ENCODE results near the gene SGPL1.
"Not testable (repeated sequence)": the region's sequence is repeated elsewhere in the genome, so short reads cannot be mapped to it uniquely, and the experiment has no call there.

SGPL1 gene, protein sequence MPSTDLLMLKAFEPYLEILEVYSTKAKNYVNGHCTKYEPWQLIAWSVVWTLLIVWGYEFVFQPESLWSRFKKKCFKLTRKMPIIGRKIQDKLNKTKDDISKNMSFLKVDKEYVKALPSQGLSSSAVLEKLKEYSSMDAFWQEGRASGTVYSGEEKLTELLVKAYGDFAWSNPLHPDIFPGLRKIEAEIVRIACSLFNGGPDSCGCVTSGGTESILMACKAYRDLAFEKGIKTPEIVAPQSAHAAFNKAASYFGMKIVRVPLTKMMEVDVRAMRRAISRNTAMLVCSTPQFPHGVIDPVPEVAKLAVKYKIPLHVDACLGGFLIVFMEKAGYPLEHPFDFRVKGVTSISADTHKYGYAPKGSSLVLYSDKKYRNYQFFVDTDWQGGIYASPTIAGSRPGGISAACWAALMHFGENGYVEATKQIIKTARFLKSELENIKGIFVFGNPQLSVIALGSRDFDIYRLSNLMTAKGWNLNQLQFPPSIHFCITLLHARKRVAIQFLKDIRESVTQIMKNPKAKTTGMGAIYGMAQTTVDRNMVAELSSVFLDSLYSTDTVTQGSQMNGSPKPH

DNA sequence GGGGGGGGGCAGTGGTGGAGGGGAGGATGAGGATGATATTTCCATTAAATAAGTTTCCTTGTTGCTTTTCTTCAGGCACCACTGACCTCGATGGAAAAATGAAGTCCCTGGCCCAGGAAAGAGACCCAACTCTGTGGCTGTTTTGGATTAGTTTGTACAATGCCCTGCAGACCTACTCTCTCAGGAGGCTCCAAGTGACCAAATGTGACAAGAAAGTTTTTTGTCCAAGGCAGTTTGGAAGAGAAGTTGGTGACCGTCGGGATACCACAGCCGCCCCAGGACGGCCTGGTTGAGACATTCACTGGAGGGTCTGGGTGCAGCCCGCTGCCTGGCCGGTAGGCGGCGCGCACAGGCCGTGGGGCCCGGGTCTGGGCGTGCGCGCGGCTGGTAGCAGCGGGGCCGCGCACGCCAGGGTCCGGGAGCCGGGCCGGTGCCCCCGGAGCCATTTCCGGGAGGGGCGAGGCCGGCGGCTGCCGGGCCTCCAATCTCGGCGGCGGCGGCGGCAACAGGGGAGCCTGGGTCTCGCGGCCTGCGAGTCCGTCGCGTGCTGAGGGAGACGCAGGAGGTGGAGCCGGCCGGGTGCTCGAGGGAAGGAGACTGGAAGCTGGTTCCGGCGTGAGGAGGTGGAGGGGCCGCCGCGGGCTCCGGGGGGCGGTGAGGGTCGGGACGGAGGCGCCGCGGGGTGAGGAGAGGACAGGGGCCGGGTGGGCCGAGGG, at the start of gene SGPL1:
Gene SGPL1 (plus strand): TSS at position 445 of the 716 bp plus-strand sequence. CDS start 906 bp downstream, outside the sequence.
- DNase-seq, result peak; percentile 87

DNA sequence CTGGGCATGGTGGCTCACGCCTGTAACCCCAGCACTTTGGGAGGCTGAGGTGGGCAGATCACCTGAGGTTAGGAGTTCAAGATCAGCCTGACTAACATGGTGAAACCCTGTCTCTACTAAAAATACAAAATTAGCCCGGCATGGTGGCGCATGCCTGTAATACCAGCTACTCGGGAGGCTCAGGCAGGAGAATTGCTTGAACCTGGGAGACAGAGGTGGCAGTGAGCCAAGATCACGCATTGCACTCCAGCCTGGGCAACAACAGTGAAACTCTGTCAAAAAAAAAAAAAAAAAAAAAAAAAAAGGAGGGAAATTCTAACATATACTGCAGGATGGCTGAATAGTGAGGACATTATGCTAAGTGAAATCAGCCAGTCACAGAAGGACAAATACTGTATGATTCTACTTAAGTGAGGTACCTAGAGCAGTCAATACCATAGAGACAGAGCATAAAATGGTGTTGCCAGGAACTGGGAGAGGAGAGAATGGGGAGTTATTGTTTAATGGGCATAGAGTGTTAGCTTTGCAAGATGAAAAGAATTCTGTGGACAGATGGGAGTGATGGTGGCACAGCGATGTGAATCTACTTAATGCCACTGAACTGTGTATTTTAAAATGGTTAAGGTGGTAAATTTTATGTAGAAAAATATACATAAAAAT, 47.6 kb upstream of the SGPL1 start:
- not testable (repeated sequence) for DNase-seq

DNA sequence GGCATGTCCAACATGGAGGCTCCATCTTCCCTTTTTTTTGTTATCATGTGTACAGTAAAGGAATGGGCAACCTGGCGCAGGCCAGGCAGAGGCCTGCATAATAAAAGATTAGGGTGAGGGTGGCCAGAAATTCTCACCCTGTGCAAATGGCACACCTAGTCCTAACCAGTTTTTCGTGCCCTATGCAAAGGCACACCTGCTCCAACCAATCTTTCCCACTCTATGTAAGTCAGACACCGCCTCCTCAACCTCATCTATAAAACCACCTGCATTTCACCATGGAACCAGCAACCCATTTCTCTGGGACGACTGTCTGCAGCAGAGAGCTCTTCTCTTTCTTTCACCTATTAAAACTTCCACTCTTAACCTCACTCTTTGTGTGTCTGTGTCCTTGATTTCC, 46.6 kb upstream of the SGPL1 start:
- no peak for DNase-seq

DNA sequence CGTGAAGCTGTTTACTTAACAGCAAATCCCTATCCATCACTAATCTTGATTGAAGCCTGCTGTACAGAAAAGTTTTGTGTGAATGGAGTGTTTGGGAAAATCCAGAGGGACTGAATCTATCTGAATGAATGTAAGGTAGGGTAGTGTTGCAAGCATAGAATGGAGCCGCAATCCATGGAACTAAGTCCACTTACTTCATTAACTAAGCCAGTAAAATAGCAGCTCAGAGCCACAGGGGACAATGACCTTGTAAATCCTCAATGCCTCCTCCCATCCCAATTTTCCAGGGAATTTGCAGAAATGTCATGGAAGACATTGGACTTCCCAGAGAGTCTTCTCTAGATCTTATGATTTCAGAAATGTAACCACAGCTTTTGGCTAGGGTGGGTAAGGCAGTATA, 45.7 kb upstream of the SGPL1 start:
- DNase-seq, result no peak

DNA sequence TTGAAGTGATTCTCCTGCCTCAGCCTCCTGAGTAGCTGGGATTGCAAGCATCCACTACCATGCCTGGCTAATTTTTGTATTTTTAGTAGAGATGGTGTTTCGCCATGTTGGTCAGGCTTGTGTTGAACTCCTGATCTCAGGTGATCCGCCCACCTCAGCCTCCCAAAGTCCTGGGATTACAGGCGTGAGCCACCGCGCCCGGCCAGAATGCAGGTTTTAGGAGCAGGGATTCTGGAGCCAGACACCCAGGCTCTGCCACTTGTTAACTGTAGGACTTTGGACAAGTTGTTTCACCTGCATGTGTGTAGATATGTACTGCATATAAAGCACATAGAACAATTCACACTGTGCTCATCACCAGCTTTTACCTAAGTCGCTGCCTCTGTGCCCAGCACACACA, 45.2 kb upstream of the SGPL1 start:
- not testable (repeated sequence) for DNase-seq

DNA sequence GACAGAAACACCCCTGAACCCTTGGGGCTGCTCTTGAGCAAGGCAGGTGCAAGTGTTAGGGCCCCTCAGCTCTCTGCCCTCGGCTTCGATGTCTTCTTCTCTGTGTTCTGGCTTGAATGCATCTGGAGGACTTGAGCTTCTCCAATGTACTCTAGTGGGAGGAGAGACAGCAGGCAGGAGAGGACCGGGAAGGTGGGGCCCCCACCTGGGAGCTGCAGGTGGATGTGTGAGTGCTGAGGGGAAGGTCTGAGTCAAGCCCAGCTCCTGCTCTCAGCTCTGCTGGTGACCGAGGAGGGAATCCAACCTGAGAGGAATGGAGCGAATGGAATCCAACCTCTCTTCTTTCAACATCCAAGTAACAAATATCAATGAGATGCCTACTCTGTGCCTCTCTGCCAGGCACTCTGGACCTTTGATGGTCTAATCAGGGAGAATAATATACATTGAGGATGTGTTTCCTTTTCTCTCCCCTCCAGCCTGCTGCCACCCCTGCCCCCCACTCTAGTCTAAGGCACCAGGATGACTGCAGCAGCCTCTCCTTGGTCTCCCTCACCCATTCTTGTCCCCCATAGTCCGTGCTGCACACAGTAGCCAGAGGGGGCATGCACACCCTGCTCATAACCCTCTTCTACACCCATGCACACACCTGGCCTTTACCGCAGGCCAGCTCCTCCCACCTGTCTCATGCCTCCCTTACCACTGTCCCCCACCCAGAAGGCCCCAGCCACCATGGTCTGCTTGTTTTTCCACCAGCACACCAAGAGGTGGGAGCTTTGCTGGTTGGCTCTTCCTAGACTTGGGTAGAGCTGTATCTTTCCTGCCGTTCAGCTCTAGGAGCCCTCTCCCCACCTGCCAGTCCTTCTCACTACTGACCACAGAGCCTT, 44.2 kb upstream of the SGPL1 start:
- DNase-seq, result no peak

DNA sequence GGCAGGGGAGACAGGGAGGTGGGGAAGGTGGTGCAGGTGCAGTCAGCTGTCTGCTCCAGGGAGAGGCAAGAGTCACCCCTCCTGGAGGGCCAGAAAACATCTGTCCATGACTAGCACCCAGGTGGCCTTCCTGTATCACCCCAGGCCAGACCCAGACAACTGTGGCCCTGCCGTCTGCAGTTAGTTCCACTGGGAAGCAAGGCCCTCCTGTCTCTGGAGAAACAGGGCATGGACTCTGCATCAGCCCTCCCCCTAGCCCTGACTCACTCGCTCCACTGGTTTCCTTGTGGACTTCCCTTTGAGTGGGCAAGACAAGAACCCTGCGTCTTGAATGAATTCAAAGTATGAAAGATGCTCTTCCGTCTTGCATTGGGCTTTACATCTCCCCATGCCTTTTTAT, 43.1 kb upstream of the SGPL1 start:
- DNase-seq, result no peak

DNA sequence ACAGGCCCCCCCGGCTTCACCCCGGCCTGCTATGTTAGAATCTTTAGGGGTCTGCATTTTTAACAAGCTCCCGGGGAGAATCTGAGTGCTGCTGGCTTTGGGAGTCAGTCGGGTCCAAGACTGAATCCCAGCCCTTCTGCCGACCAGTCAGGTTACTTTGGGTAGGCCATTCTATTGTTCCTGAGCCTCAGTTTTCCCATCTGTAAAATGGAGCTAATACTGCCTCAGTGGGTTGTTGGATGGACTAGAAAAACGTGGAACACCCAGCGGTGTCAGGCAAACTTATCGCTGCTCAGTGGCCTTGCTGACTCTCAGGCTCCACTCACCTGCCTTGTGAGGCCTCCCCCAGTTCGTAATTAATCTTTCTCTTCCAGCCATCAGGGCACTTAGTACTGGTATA, 42.3 kb upstream of the SGPL1 start:
- DNase-seq, result no peak

DNA sequence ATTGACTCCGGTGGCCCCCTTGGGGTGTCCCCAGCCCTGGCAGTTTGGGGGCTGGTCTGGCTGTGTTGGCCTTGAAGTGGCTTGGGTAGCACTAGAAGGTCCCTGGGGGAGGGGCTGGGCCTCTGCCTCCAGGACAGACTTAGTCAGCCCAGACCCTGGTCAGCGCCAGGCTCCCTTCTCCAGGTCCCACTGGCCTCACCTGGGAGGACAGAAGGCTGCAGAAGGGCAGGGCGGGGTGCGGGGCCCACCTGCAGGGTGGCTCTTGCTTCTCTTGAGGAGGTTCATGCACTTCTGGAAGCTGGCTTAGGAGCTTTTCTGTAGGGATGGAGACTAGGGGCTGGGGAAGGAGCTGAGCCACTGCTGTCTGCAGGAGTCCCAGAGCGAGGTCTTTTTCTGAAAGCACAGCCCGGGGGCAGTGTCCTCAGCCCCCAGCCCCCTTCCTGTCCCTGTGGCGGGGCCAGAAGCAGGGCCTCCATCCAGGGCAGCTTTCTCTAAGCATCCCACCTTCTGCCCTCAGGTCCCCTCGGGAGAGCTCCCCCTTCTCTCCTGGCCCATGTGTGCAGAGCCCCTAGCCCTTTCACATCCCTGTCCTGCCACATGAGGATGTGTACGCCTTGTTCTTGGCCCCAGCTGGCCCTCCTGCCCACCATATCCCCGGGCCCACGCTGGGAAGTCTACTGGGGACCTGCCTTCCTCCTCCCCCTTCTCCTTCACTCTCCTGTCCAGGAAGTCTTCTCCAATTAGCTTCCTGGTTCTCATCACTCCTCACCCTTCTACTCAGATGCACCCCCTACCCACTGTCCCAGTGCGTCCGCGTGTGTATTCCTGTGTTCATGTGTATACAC, 41.6 kb upstream of the SGPL1 start:
- no peak for DNase-seq

DNA sequence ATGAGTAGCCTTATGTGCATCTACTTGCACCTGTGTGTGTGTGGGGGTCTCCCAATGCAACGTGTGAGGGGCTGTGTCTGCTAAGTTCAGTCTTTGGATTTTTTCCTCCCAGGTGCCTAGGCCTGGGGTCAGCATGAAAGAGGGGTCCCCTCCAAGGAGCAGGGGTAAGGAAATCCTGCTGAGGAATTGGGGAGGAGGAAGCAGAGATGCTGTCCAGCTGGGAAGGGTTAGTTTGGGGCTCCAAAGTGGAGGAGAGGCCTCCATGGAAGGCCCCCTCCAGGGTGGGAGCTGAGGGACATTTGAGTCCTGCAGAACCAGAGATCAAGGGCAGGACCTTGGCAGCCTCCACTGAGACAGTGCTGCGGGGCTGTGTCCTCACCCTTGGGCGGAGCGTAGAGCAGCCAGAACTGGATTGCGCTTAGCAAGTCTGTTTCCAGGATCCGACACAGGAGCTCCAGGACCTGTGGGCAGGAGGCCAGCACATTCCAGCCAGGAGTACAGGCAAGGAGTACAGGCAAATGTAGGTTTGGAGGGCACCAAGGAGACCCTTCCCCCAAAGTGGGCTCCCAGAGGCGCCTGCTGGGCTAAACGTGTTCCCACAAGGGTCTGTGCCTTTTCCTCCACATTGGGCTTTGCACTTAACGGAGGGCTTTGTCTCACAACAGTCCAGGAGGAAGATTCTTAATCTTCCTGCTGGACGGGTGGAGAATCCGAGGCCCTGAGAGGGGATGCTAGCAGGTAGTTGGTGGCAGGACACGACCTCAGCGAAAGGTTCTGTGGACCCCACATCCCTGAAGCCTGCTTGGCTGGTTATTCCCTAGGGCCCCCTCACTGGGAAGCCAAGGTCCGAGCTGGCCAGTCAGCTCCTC, 40.7 kb upstream of the SGPL1 start:
- DNase-seq, result no peak

DNA sequence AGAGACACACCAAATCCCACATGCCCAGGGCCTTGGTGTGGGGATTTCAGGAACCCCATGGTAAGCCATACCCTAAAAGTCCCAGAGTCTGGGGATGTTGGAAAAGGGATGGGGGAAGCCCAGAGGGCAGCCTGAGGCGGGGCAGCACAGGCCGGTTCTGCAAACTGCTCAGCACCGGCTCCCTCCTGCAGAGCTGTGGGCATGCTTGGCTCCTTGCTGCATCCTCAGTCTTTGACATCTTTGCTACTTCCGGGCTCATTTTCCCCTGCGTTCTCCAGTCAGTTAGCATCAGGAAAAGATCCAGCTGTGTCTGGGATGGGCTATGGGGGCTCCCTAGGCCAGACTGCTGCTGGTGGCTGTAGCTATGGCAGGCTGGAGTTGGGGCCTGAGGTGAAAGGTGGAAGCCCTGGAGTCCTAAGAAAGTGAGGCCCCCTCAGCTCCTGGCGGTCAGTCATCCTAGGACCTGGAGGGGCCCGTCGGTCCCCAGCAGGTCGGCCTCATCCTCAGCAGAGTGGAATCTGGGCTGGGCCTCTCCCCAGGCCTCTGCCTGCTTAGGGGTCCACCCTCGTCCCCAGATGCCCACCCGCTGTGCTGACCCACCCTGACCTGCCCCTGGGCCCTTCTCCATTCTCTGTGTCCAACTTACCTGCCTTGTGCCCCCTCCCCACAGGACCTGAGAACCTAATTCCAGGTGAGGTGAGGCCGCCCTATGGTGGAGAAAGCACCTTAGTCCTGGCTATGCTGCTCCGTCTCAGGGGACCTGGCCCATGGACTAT, 39.9 kb upstream of the SGPL1 start:
- DNase-seq, result no peak

DNA sequence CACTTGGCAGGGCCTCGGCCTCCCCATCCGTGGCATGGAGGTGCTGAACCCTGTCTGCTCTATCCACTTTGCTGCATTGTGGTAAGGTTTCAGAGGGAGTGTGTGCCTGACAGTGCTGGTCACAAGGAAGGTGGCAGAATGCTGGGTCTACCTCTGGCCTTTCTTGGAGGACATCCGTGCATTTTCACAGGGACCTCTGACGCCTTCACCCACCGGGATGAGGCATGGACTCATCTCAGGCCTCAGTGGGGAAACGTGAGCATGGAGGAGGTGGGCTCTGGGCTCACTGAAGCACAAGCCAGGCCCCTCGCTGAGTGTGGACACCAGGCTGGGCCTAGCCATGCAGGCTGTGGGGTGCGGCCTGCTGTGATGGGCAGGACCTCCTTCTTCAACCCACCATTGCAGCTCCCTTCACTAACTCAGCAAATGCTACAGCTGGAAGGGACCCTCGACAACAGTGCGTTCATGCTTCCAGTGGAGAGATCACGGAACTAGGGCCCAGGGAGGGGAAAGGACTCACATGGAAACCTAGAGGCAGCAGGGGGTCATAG, 39.2 kb upstream of the SGPL1 start:
- no peak for DNase-seq

DNA sequence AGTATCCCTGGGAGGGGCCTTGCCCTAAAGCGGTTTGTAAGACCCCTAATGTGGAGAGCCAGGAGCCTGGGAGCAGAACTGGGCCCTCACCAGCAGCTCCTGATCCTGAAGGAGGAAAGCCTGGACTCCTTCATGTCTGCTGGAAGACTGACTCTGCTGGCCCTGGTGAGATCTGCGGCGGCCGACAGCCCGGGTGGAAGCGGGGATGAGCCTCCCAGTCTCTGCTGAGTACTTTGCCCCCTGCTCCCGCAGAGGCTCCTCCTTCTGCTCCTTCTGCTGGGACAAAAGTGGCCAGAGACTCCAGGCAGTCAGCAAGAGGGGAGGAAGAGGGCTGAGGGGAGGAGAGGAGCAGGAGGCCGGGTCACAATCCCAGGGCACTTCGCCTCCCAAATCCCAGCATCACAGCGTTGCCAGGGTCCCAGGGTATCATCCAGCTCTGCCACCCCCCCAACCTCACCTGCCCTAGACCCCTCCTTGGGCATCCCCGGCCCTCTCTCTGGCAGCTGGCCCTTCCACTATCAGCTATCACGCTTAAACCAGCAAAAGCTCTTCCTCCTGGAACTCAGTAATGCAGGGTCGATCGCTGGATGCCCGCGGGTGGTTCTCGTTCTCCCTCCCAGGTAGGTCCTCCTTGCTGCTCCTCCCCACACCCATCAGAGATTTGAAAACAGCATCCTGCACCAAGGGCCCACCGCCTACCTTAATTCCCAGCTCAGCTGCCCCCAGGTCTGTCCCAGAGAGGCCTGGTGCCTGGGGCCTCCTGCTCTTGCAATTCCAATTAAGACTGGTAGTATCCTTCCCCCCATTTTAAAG, 38.5 kb upstream of the SGPL1 start:
- no peak for DNase-seq

DNA sequence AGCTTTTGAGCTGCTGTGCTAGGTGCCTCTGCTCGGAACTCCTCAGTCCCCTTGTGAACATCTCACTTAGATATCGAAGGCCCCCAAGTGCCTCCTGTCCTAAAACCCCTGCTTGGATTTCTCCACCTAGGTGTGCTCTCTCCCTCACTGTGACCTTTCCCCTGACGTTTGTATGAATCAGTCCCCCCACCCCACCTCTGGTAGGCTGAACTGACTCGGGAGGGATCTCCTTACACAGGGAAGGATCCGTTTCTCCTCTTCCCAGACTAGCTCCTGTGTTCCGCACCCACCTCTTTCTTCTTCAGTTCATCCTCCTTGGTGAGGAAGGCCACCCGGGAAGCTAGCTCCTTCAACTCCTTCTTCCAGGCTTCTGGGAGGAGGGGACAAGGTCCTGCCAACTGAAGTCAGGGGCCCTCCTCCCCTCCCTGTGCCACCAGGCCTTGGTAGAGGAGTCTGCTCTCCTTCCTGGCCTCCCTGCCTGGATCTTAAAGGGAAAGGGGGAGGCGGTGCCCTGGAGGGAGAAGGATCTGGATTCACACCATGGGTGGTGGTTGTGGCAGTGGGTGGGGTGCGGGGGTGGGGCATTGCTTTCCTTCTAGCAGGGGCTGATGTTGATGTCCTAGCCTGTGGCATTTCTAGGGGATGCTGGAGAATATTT, 37.4 kb upstream of the SGPL1 start:
- no peak for DNase-seq

DNA sequence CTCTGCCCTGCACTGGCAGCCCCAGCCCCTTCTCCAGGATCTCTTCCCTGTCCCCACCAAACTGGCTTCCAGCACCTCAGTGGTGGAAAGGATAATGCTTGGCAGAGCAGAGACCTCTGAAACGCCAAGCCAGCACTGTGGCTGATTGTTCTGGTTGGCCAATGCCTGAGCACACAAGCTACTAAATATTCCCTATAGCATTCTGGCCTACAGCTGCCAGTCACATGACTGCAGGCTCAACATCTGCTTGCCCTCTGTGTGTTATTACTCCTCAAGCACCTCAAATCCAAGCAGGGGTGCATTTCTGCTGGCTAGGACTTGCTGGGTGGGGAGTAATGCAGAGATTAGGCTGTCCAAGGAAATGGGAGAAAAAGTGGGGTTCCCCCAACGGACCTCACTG, 36.7 kb upstream of the SGPL1 start:
- DNase-seq, result no peak

DNA sequence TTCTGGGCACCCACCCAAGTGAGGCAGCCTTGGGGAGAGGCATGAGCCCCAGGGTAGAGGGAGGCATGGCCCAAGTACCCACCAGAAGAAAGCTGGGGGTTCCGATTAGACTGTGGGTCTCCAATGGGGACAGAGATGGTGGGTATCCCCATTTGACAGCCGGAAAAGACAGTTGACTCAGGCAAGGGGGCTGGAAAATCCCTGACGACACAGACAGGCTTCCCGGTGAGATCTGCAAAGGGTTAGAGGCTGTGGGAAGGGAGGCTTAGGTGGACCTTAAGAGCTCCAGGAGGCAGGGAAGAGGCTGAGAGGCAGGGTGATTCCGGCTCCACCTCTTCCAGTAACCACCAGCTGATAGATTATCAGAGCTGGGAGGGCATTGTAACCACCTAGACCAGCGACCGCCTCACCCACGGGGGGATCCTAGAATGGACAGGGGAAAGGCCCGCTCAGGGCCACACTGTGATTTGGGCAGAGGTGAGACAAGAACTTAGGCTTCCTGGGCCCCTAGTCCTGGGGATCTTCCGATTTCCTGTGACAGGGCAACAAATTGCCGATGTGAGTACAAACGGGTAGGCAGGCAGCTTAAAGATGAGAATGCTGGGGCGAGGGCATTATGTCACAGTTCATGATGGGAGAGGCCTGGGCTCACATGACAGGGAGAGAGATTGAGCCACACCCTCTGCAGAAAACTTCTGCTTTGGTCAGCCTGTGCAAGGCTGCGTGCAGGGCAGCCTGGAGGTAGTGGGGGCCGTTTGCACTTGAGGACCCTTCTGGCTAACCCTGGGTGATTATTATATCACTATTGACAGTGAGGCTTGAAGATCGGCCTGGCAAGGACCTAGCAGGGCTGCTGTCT, 36.0 kb upstream of the SGPL1 start:
- DNase-seq, result no peak

DNA sequence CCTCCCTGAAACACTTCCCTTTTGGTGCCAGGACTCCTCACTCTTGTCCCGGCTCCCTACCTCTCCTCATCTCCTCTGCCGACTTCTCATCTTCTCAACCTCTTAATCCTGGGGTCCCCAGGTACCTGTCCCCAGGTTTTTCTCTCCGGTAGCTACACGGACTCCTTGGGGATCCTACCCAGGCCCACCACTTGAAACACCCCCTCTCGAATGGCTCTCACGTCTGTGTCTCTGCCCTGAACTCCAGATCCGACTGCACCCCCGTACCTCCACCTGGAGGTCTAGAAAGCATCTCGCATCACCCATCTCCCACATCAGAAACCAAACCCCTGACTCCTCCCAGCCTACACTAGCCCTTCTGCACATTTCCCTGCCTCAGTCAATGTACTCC, 35.4 kb upstream of the SGPL1 start:
- DNase-seq, result no peak

Measured in activated naive CD4-positive, alpha-beta T cell treated with Interleukin-2 at 50 U/mL for 16 hours (primary cell).